ENCODE data around the gene PPP2R5E. TPM values are rescaled to one million over a fixed set of nuclear protein-coding genes. Genes with fewer than 3 reads are reported as not detected.

PPP2R5E gene
- total RNA-seq, 2 donors from 2014 or later, result 13.9 to 25.5 TPM

- Histone ChIP-seq H3K36me3 (peaks cover 2% of the 10 kb centered on the region), H3K9me3 (peaks cover 5% of the 10 kb centered on the region), H3K27me3 (replicated peaks; ENCODE audit: insufficient read depth) (no peaks in the 10 kb centered on the region), H3K4me1 (ENCODE audit: control insufficient read depth in 1 of 2, low read depth in 2 of 2) (no peaks in the 10 kb centered on the region), H3K27ac (no peak overlapping the region), H3K4me3 (no peak overlapping the region)
- no peak for TF ChIP-seq CTCF (IDR thresholded peaks at IDR 0.05)
- no peak for DNase-seq (ENCODE audit: low spot score)
- no peak for ATAC-seq (ENCODE audit: insufficient number of reproducible peaks, low FRiP score, low read depth)
Measured at GRCh38 chr14:63361790-63362189, 181.4 kb downstream of the PPP2R5E start.

GRCh38 chr14:63357841-63358240, 185.3 kb downstream of the PPP2R5E start:
- H3K36me3 ChIP-seq, result no peaks in the 10 kb centered on the region
- no peak for TF ChIP-seq CTCF (IDR thresholded peaks at IDR 0.05)
- no peak overlapping the region for H3K27ac ChIP-seq
- DNase-seq (ENCODE audit: low spot score) (no peak), ATAC-seq (ENCODE audit: insufficient number of reproducible peaks, low FRiP score, low read depth) (no peak)
- no peaks in the 10 kb centered on the region for H3K27me3 ChIP-seq (replicated peaks; ENCODE audit: insufficient read depth)
- no peaks in the 10 kb centered on the region for H3K4me1 ChIP-seq (ENCODE audit: control insufficient read depth in 1 of 2, low read depth in 2 of 2)
- no peak overlapping the region for H3K4me3 ChIP-seq
- H3K9me3 ChIP-seq, result no peaks in the 10 kb centered on the region

GRCh38 chr14:63345826-63346225, 197.4 kb downstream of the PPP2R5E start:
- Histone ChIP-seq H3K27me3 (replicated peaks; ENCODE audit: insufficient read depth) (no peaks in the 10 kb centered on the region), H3K4me1 (ENCODE audit: control insufficient read depth in 1 of 2, low read depth in 2 of 2) (no peaks in the 10 kb centered on the region), H3K36me3 (no peaks in the 10 kb centered on the region), H3K9me3 (no peaks in the 10 kb centered on the region), H3K4me3 (no peak overlapping the region), H3K27ac (no peak overlapping the region)
- TF ChIP-seq CTCF (IDR thresholded peaks at IDR 0.05), result no peak
- ATAC-seq (ENCODE audit: insufficient number of reproducible peaks, low FRiP score, low read depth) (no peak), DNase-seq (ENCODE audit: low spot score) (no peak)

- DNase-seq (ENCODE audit: low spot score), result no peak
- Histone ChIP-seq H3K36me3 (no peaks in the 10 kb centered on the region), H3K27ac (no peak overlapping the region), H3K4me1 (ENCODE audit: control insufficient read depth in 1 of 2, low read depth in 2 of 2) (no peaks in the 10 kb centered on the region), H3K9me3 (no peaks in the 10 kb centered on the region), H3K27me3 (replicated peaks; ENCODE audit: insufficient read depth) (no peaks in the 10 kb centered on the region), H3K4me3 (no peak overlapping the region)
- TF ChIP-seq CTCF (IDR thresholded peaks at IDR 0.05), result no peak
- ATAC-seq (ENCODE audit: insufficient number of reproducible peaks, low FRiP score, low read depth), result no peak
Measured at GRCh38 chr14:63344336-63344735, 198.8 kb downstream of the PPP2R5E start.

GRCh38 chr14:63343878-63344277, 199.3 kb downstream of the PPP2R5E start:
- no peak for TF ChIP-seq CTCF (IDR thresholded peaks at IDR 0.05)
- DNase-seq (ENCODE audit: low spot score) (no peak), ATAC-seq (ENCODE audit: insufficient number of reproducible peaks, low FRiP score, low read depth) (no peak)
- Histone ChIP-seq H3K9me3 (no peaks in the 10 kb centered on the region), H3K4me3 (no peak overlapping the region), H3K27ac (no peak overlapping the region), H3K4me1 (ENCODE audit: control insufficient read depth in 1 of 2, low read depth in 2 of 2) (no peaks in the 10 kb centered on the region), H3K36me3 (no peaks in the 10 kb centered on the region), H3K27me3 (replicated peaks; ENCODE audit: insufficient read depth) (no peaks in the 10 kb centered on the region)

Data from thoracic aorta (tissue), 2 donors.